ENCODE results near the gene LRGUK. TPM values are rescaled to one million over a fixed set of nuclear protein-coding genes. Genes with fewer than 3 reads are reported as not detected.

LRGUK gene
- total and polyA plus RNA-seq, 2 of the 8 experiments (the other 6 are each of a cell fraction or from before 2014, with no cell fraction given) = 1.5 to 3.6 TPM

DNA sequence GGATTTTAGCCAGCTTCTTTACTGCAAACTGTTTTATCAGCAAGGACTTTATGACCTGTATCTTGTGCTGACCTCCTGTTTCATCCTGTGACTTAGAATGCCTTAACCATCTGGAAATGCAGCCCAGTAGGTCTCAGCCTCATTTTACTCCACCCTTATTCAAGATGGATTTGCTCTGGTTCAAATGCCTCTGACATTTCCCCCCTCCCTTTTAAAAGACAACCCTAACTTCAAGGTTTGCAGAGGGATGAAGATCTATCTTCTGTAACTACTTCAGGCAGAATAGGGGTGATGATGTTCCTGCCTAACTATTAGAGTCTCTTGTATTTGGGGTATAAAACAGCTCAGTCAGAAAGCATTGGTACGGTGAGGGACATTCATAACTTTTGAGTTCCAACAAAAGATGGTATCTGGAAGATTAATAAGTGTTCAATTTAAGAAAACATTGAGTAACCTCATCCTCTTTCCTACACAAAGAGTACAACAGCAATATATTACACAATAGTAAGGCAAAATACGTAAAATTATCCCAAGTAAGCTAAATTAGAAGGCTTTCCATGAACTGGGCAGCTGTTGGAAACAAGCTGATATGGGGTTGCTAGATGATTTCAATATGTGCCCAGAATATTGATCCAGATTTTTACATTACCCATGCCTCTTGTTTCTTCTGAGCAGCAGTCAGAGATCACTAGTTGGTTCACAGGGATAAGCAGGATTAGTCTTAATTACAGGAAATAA, 40.0 kb upstream of the LRGUK start:
- no peaks in the 10 kb centered on the region for H3K4me1 ChIP-seq (replicated peaks in 1 of 4; ENCODE audit: control insufficient read depth in 3 of 4, insufficient read depth in 4 of 4, low read length in 3 of 4)
- no peak overlapping the region for H3K4me2 ChIP-seq (ENCODE audit: insufficient read depth in 1 of 2, low read depth in 2 of 2, low read length in 2 of 2)
- no peak overlapping the region for H3K56ac ChIP-seq (replicated peaks; ENCODE audit: insufficient read length, low read depth, low read length)
- H2AK5ac ChIP-seq (ENCODE audit: low read depth, low read length) = no peak overlapping the region
- H3K79me2 ChIP-seq (ENCODE audit: control insufficient read depth in 1 of 2, insufficient read depth in 2 of 2, low read length in 2 of 2) = no peaks in the 10 kb centered on the region
- H4K91ac ChIP-seq (replicated peaks; ENCODE audit: insufficient read length, low read length) = no peak overlapping the region
- peaks cover 42 to 45% of the 10 kb centered on the region in 2 experiments for H3K9me3 ChIP-seq (ENCODE audit: insufficient read depth in 2 of 2, low read depth in 1 of 2, low read length in 1 of 2)
- H3K9ac ChIP-seq (replicated peaks in 1 of 4; ENCODE audit: extremely low read depth in 1 of 4, low read depth in 3 of 4, low read length in 3 of 4) = no peak overlapping the region
- FAIRE-seq (no peak), DNase-seq (ENCODE audit: low read depth in 1 of 2, low spot score in 2 of 2) (no peak)
- H3K23me2 ChIP-seq (ENCODE audit: low read depth, low read length) = no peaks in the 10 kb centered on the region
- H2BK120ac ChIP-seq (replicated peaks; ENCODE audit: low read depth, low read length) = no peak overlapping the region
- no peak overlapping the region for H3K4me3 ChIP-seq (ENCODE audit: extremely low read depth in 1 of 4, insufficient read depth in 2 of 4, low read depth in 3 of 4, low read length in 4 of 4)
- peaks cover 0 to 12% (median 0%) of the 10 kb centered on the region in 4 experiments; a peak in 3 of 8 replicates for H3K36me3 ChIP-seq (ENCODE audit: control insufficient read depth in 2 of 4, insufficient read depth in 4 of 4, low read length in 3 of 4)
- no peak overlapping the region for H2BK12ac ChIP-seq (ENCODE audit: low read depth, low read length)
- no peak overlapping the region for H4K8ac ChIP-seq (ENCODE audit: extremely low read depth, insufficient read depth, low read length)
- no peak overlapping the region for H4K5ac ChIP-seq (ENCODE audit: insufficient read length, low read depth, low read length)
- no peak overlapping the region for H3K18ac ChIP-seq (ENCODE audit: extremely low read depth, low read length)
- H2AFZ ChIP-seq (ENCODE audit: low read length) = no peak overlapping the region
- H2BK5ac ChIP-seq (ENCODE audit: low read depth, low read length) = no peak overlapping the region
- H3K27me3 ChIP-seq (replicated peaks in 1 of 4; ENCODE audit: control insufficient read depth in 3 of 4, extremely low read depth in 1 of 4, insufficient read depth in 3 of 4, low read length in 3 of 4) = no peaks in the 10 kb centered on the region
- TF ChIP-seq SIN3A (conservative IDR thresholded peaks at IDR 0.05 in 1 of 2, IDR thresholded peaks at IDR 0.05 in 1 of 2; ENCODE audit: low read depth in 1 of 2, low read length in 2 of 2) = no peak
- H4K20me1 ChIP-seq (replicated peaks in 1 of 2; ENCODE audit: control insufficient read depth in 1 of 2, insufficient read depth in 2 of 2, low read length in 2 of 2) = no peaks in the 10 kb centered on the region
- 86% methylated on average over 2 of the region's 2 CpGs; no CpG with 5 or more reads in 1 of the 2 experiments for WGBS, 2 experiments (ENCODE audit: extremely low coverage in 1 of 2, insufficient coverage in 1 of 2, insufficient read length in 1 of 2, insufficient replicate concordance in 2 of 2, low coverage in 1 of 2, low lambda C conversion rate in 2 of 2, missing lambda C conversion rate in 1 of 2)
- H3K4ac ChIP-seq (replicated peaks; ENCODE audit: insufficient read length, low read depth, low read length) = no peak overlapping the region
- no peak overlapping the region for H3K14ac ChIP-seq (ENCODE audit: insufficient read length)
- no peak overlapping the region for H2BK20ac ChIP-seq (ENCODE audit: low read length)
- no peaks in the 10 kb centered on the region for H3K79me1 ChIP-seq (ENCODE audit: low read depth, low read length)
- CTCF ChIA-PET (ENCODE audit: partially characterized antibody) = interaction anchor here (1.1 to 1.3 kb wide), 2 partner anchors 11 to 54 kb away, joined by 3 read pairs; no protein-coding TSS in a partner anchor
- no peak overlapping the region for H3K23ac ChIP-seq (ENCODE audit: insufficient read length)
- no peak overlapping the region for H2BK15ac ChIP-seq (ENCODE audit: low read length)
- POLR2A ChIA-PET (ENCODE audit: partially characterized antibody) = no interaction called here
- H3K27ac ChIP-seq (ENCODE audit: low read depth, low read length) = no peak overlapping the region
